ENCODE data around the gene UBA7.
"Not testable (repeated sequence)": the region's sequence is repeated elsewhere in the genome, so short reads cannot be mapped to it uniquely, and the experiment has no call there.

- not testable (repeated sequence) for TF ChIP-seq CTCF (IDR thresholded peaks at IDR 0.05 in 4 of 5, conservative IDR thresholded peaks at IDR 0.05 in 1 of 5); POLR2A (IDR thresholded peaks at IDR 0.05)
Observed at GRCh38 chr3:49780975-49781365, 32.8 kb downstream of the UBA7 start.
